Stimulated activated CD8-positive, alpha-beta memory T cell treated with anti-CD3 and anti-CD28 coated beads, Interleukin-12 subunit alpha, Interleukin-12 subunit beta, amount 100 ng/mL, for 4 hours (primary cell): Measurements from ENCODE around the gene SPTBN2.
A peak's percentile ranks its signal among the peaks of the same experiment; 100 is the strongest.

ENCODE experiments used
- DNase-seq: peaks from one replicate; pipeline ENCODE4 v3.0.0-alpha.2; 2020; ENCODE audit warnings: low read depth

SPTBN2 gene

DNA sequence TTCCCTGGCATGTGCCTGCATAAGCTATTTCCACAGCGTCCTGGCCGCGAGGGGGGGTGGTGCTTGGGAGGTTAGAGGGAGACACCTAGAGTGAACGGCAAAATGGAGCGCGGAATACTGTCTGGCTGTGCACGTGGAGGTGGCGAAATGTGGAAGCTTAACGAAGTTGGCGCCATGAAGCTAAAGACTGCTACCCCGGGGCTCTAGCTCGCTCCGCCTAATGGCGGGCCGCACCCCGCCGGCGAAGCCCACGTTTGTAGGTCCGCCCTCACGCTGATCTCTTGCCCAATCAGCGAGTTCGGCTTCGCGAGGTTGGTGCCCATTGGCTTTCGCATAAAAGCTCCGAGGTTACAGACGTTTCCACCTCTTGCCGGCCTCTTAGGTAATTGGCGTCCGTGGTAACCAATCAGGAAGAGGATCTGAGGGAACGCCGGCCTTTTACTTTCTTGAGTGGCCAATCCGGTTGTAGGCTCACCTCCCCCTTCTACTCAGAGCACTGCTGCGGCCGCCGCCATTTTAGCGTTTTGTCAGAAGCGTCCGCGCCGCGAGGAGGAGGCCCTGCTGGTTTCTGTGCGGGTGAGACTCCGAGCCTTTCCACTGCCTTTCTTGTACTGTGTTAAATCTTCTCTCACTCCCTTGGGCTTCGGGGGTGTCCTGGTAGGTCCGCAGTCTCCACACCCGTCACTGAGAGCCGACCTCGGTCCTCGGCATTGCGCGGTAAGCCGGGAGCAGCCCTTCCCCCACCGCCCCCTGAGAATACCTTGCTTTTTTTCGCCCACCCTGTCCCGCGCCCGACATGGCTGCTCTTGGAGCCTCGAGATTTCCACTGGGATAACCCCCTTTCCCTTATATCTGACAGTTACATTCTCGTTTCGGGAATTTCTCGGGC is 90.6 kb downstream of the SPTBN2 start, which contains the start of gene RBM4:
TSS of gene RBM4 (plus strand) at position 527 of the 889 bp plus-strand sequence. CDS start 1,009 bp downstream, outside the sequence.
- peak; percentile 86 for DNase-seq

DNA sequence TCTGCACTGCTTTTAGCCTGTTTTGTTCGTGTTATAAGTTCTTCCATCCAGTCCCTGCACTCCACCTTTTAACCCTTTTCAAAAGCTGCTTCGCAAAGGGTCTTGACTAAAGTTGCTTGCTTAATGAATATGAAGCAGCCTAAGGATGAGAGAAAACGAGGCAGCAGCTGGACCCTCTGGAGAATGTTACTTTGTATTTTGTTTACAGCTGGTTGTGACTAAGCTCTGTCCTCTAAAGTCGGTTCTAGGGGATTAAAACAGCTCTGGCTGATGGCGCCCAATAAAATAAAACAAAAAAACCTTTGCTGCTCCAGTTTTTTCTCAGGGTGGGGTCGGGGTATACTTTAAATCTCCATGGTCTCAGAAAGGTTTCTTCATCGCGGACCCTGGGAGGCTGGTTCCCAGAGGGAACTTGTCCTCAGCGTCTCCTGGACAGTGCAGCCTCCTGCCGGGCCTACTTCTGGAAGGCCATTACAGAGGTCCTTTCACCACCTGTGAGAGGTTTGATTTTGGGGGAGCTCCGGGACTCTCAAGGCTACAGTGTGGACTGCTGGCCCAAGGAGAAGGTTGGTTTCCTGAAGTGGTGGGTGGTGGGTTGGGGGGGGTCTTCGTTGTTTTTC is 91.3 kb downstream of the SPTBN2 start:
- no peak for DNase-seq

DNA sequence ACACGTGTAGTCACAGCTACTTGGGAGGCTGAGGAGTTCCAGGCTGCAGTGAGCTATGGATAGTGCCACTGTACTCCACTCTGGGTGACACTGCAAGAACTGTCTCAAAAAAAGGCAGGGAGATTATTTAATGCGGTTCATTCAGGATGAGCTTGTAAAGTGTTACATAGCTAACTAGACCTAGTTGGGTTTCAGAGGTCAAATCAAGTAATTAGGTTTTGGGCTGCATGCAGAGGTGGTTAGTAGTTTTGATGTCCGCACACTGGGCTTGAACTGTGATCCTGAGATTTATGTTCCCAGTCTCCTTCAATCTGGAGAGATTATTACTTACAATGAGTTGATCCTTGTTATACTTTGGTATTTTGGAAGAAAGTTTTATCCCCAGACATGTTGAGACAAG is 92.6 kb downstream of the SPTBN2 start:
- DNase-seq = no peak
